Body of pancreas (tissue), 4 donors: ENCODE data around the gene PPP4R3B. TPM values are rescaled to one million over a fixed set of nuclear protein-coding genes. Genes with fewer than 3 reads are reported as not detected.
"Not testable (repeated sequence)": the region's sequence is repeated elsewhere in the genome, so short reads cannot be mapped to it uniquely, and the experiment has no call there.

ENCODE experiments used
- ATAC-seq: fragments of 150-250 bp; one replicate; pipeline ENCODE4 v1.9.1; 2016
- DNase-seq, 4 donors: peaks; one replicate each; pipeline ENCODE4 v3.0.0-alpha.2; 2019
- H3K27ac ChIP-seq, 4 donors: fragments of 200-600 bp; sonication (generic); 1 replicate in 3 of 4; 2 replicates in 1 of 4; pipeline versions ENCODE4 v1.5.1 to v1.6.1; 2016 to 2019; ENCODE audit warnings: mild to moderate bottlenecking in 1 of 4, mixed read lengths in 1 of 4, moderate library complexity in 1 of 4
- H3K27me3 ChIP-seq, 2 donors: fragments of 200-600 bp; sonication (generic); one replicate each; pipeline ENCODE4 v1.6.0; 2016; ENCODE audit warnings: mild to moderate bottlenecking in 1 of 2
- H3K36me3 ChIP-seq, 2 donors: fragments of 200-600 bp; sonication (generic); replicated peaks in 1 of 2; 2 replicates each; pipeline ENCODE4 v1.5.1; 2016; ENCODE audit warnings: low read depth in 2 of 2; ENCODE audit not compliant: insufficient read depth in 1 of 2
- H3K4me1 ChIP-seq: fragments of 200-600 bp; sonication (generic); one replicate; pipeline ENCODE4 v1.6.0; 2016
- H3K4me3 ChIP-seq, 2 donors: fragments of 200-600 bp; sonication (generic); 1 replicate in 1 of 2; 2 replicates in 1 of 2; pipeline ENCODE4 v1.5.1; 2016 to 2019
- H3K9me3 ChIP-seq, 3 donors: fragments of 200-600 bp; sonication (generic); 1 replicate in 2 of 3; 2 replicates in 1 of 3; pipeline ENCODE4 v1.5.1; 2016
- CTCF ChIP-seq, 7 experiments: fragments of 450-650 bp in 4 of 7; fragments of 200-600 bp in 3 of 7; sonication (generic) in 3 of 7; IDR thresholded peaks; one replicate each; pipeline ENCODE4 v1.5.1; 2016 to 2019; ENCODE audit warnings: antibody characterized with exemption in 7 of 7
- POLR2A ChIP-seq, 3 donors: fragments of 450-650 bp; IDR thresholded peaks; one replicate each; pipeline ENCODE4 v1.6.1; 2016; ENCODE audit warnings: antibody characterized with exemption in 3 of 3, mild to moderate bottlenecking in 2 of 3
- WGBS, 2 donors: methylation state at CpG; one replicate each; pipeline ENCODE4 v1.1.5; 2017; 5-methylcytosine and 5-hydroxymethylcytosine counted together
- intact Hi-C: fragments of 100-400 bp; cut with DNase I; formaldehyde crosslinking; loops from one replicate; pipeline ENCODE4 v1.15.1; 2023
- total RNA-seq, 2 donors: library from RNA; depleted of rRNA; stranded (reverse); fragments of >200 nt; gene quantifications; one replicate each; pipeline ENCODE4 v1.1.0, GENCODE V29; 2016

The PPP4R3B gene
- total RNA-seq, 2 donors from 2014 or later: 46.4 to 50.1 TPM

DNA sequence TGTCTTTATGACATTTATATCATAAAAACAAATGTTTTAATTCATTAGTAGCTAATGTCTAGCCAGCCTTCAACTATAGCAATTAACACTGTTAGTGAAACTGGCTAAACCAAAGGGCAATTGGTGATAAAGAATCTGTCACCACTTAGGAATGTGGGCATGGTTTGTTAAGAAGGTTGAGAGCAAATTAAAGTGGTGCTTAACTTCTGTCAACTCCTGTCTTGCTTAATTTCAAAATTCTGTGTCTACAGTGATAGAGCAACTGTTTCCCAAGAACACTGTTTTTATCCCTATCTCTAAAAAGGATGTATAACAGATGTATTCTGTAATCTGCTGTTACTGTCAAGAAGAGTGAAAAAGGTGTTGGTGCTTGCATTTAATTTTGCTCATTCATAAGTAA, 61.4 kb downstream of the PPP4R3B start:
- TF ChIP-seq CTCF (IDR thresholded peaks at IDR 0.05) (no peak), POLR2A (IDR thresholded peaks at IDR 0.05) (no peak)
- H3K4me3 ChIP-seq: no peak overlapping the region
- H3K27me3 ChIP-seq: no peaks in the 10 kb centered on the region
- intact Hi-C loops: no loop called here
- peak; percentile 87 for ATAC-seq
- peak overlapping the region in 3 of 4 donors; percentile 2 to 53 (median 51) for H3K27ac ChIP-seq
- H3K9me3 ChIP-seq: no peaks in the 10 kb centered on the region
- peaks cover 0 to 23% of the 10 kb centered on the region in 2 donors for H3K36me3 ChIP-seq
- H3K4me1 ChIP-seq: peaks cover 9% of the 10 kb centered on the region
- no peak for DNase-seq

- intact Hi-C loops: no loop called here
- Histone ChIP-seq H3K27me3 (no peaks in the 10 kb centered on the region), H3K4me3 (no peak overlapping the region), H3K9me3 (no peaks in the 10 kb centered on the region), H3K4me1 (peaks cover 9% of the 10 kb centered on the region), H3K36me3 (peaks cover 0 to 23% of the 10 kb centered on the region in 2 donors), H3K27ac (no peak overlapping the region)
- ATAC-seq (no peak), DNase-seq (no peak)
- 95 to 98% methylated on average over 3 of the region's 3 CpGs for WGBS, 2 donors
- TF ChIP-seq POLR2A (IDR thresholded peaks at IDR 0.05): no peak
- TF ChIP-seq CTCF (IDR thresholded peaks at IDR 0.05): no peak
Measured at GRCh38 chr2:55553321-55553720, 64.1 kb downstream of the PPP4R3B start.

DNA sequence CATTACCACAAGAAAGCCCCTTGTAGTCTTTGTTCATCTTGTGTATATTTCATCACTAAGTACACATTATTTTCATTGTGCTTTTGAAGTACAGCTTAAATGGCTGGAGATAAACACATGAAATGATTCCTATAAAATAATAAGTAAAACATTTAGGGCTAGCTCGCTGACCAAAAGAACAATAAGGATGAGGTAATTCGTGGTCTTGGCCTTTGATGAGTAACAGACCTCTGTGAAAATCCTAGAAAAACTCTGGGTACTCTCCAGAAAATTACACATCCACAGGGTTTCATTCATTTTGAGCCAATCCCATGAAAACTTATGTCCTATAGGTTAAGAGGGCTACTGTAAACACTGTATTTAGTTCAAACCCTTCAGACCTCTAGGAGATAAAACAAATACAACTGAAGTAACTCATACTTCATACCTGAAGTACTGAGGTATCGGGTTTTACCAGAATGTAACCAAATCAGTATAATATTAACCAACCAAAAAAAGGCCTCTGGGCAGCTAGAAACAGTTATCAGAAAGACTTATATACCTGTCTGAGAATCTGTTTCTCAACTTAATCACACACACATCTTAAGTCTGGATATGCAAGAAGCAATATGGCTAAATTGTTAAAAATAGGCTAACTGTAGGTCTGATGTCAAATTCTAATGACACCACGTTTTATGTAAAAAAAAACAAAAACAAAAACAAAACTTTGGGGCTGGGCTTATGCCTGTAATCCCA, 66.9 kb downstream of the PPP4R3B start:
- no peaks in the 10 kb centered on the region for H3K9me3 ChIP-seq
- TF ChIP-seq CTCF (IDR thresholded peaks at IDR 0.05) (no peak), POLR2A (IDR thresholded peaks at IDR 0.05) (no peak)
- H3K36me3 ChIP-seq: peaks cover 0 to 14% of the 10 kb centered on the region in 2 donors
- H3K4me3 ChIP-seq: no peak overlapping the region
- peaks cover 3% of the 10 kb centered on the region for H3K4me1 ChIP-seq
- DNase-seq (no peak), ATAC-seq (no peak)
- H3K27me3 ChIP-seq: no peaks in the 10 kb centered on the region
- WGBS, 2 donors: 75 to 90% methylated on average over 4 of the region's 4 CpGs
- H3K27ac ChIP-seq: no peak overlapping the region
- intact Hi-C loops: no loop called here

DNA sequence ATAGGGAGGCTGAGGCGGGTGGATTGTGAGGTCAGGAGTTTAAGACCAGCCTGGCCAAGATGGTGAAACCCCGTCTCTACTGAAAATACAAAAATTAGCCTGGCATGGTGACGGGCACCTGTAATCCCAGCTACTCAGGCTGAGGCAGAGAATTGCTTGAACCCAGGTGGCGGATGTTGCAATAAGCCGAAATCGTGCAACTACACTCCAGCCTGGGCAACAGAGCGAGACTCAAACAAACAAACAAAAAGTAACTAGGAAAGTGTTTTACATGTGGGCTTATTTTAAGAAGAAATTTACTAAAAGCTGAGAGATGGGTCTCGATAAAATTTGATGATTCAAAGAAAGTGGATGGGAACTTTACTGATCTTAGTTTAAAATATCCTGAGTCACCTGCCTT, 69.7 kb downstream of the PPP4R3B start:
- H3K4me3 ChIP-seq, DNase-seq, H3K4me1 ChIP-seq, intact Hi-C loops, H3K27ac ChIP-seq, ATAC-seq, H3K27me3 ChIP-seq, H3K9me3 ChIP-seq: not testable (repeated sequence)
- peaks cover 0 to 10% of the 10 kb centered on the region in 2 donors for H3K36me3 ChIP-seq
- 96% methylated on average over 8 of the region's 8 CpGs for WGBS, 2 donors

DNA sequence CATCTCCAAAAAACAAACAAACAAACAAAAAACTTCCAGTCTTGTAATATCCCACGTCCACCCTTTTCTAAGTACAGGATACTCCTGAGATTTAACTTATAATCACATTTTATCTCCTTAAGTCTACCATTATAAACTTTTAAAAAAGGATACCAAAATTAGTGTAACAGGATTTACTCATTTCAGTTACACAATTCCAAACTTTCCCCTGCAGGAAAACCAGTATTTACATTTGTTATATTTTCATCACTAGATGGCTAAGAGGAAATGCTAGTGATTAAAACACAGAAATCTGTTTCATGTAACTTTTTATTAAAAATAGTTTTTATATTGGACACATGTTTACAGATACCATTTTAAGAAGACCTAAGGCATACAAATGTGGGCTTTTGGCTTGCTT, 70.4 kb downstream of the PPP4R3B start:
- DNase-seq: no peak
- peaks cover 0 to 7% of the 10 kb centered on the region in 2 donors for H3K36me3 ChIP-seq
- intact Hi-C loops: no loop called here

More for the DNA sequence above, 70.4 kb downstream of the PPP4R3B start:
- Histone ChIP-seq H3K27ac (no peak overlapping the region), H3K4me3 (no peak overlapping the region), H3K9me3 (no peaks in the 10 kb centered on the region), H3K27me3 (no peaks in the 10 kb centered on the region), H3K4me1 (no peaks in the 10 kb centered on the region)
- ATAC-seq: no peak
- TF ChIP-seq CTCF (IDR thresholded peaks at IDR 0.05) (no peak), POLR2A (IDR thresholded peaks at IDR 0.05) (no peak)
- 84 to 91% methylated on average over 1 of the region's 1 CpG for WGBS, 2 donors
